DND-41 (cell line): Measurements from ENCODE around the gene USH1C.

Experiments
- ATAC-seq: fragments of 200-7000 bp; cut with Tn5 transposase; 3 replicates; pipeline ENCODE4 v1.9.1; 2021; ENCODE audit warnings: low read depth; ENCODE audit not compliant: insufficient read depth
- DNase-seq: peaks from one replicate; pipeline ENCODE4 v3.0.0-alpha.2; 2020
- H2AFZ ChIP-seq: 2 replicates; pipeline ENCODE4 v1.6.0; 2012; ENCODE audit warnings: low read depth, low read length
- H3K27ac ChIP-seq: 2 replicates; pipeline ENCODE4 v1.5.1; 2012; ENCODE audit warnings: low read length, inconsistent platforms
- H3K27me3 ChIP-seq: fragments of 200-600 bp; sonication (generic); 2 replicates; pipeline ENCODE4 v1.6.0; 2012; ENCODE audit warnings: low read length, mild to moderate bottlenecking, inconsistent platforms; ENCODE audit not compliant: insufficient read depth, poor library complexity
- H3K36me3 ChIP-seq: 2 replicates; pipeline ENCODE4 v1.5.1; 2012; ENCODE audit warnings: low read length, inconsistent platforms; ENCODE audit not compliant: insufficient read depth
- H3K4me1 ChIP-seq: 2 replicates; pipeline ENCODE4 v1.5.1; 2012; ENCODE audit warnings: mild to moderate bottlenecking, low read length; ENCODE audit not compliant: insufficient read depth
- H3K4me2 ChIP-seq: 2 replicates; pipeline ENCODE4 v1.6.0; 2012; ENCODE audit warnings: mild to moderate bottlenecking, moderate library complexity, low read length, inconsistent platforms; ENCODE audit not compliant: insufficient read depth
- H3K4me3 ChIP-seq, 2 experiments: fragments of 200-600 bp in 1 of 2; shearing (Covaris generic) in 1 of 2; 2 replicates each; pipeline ENCODE4 v1.5.1; 2012 to 2016; ENCODE audit warnings: inconsistent platforms in 2 of 2, low read length in 2 of 2, mild to moderate bottlenecking in 2 of 2, low read depth in 1 of 2, moderate library complexity in 1 of 2
- H3K79me2 ChIP-seq: 2 replicates; pipeline ENCODE4 v1.6.0; 2012; ENCODE audit warnings: low read length, inconsistent platforms; ENCODE audit not compliant: insufficient read depth
- H3K9ac ChIP-seq: 2 replicates; pipeline ENCODE4 v1.6.0; 2012; ENCODE audit warnings: low read depth, mild to moderate bottlenecking, inconsistent platforms, low read length, moderate library complexity
- H3K9me3 ChIP-seq: 2 replicates; pipeline ENCODE4 v1.5.1; 2012; ENCODE audit warnings: low read length, moderate library complexity, mild to moderate bottlenecking, inconsistent platforms; ENCODE audit not compliant: insufficient read depth, severe bottlenecking
- H4K20me1 ChIP-seq: 2 replicates; pipeline ENCODE4 v1.6.0; 2012; ENCODE audit warnings: low read length; ENCODE audit not compliant: insufficient read depth
- CTCF ChIP-seq: IDR thresholded peaks from 2 replicates; pipeline ENCODE4 v1.5.1; 2012; ENCODE audit warnings: borderline replicate concordance, low read length, moderate library complexity, mild to moderate bottlenecking; ENCODE audit not compliant: poor library complexity, severe bottlenecking; ENCODE audit errors: extremely low read depth
- EZH2 ChIP-seq: IDR thresholded peaks from 3 replicates; pipeline ENCODE4 v1.6.1; 2012; ENCODE audit warnings: borderline replicate concordance, low read depth, mild to moderate bottlenecking, moderate library complexity, low read length, inconsistent platforms; ENCODE audit not compliant: severe bottlenecking

USH1C gene

GRCh38 chr11:17524221-17524620 is 20.0 kb downstream of the USH1C start:
- Histone ChIP-seq H3K27ac (no peak overlapping the region), H3K9me3 (no peaks in the 10 kb centered on the region), H3K27me3 (peaks cover 2% of the 10 kb centered on the region), H3K79me2 (no peaks in the 10 kb centered on the region), H3K4me2 (no peak overlapping the region), H3K4me3 (no peak overlapping the region), H4K20me1 (no peaks in the 10 kb centered on the region), H3K4me1 (no peaks in the 10 kb centered on the region), H3K9ac (no peak overlapping the region), H2AFZ (no peak overlapping the region), H3K36me3 (no peaks in the 10 kb centered on the region)
- ATAC-seq (no peak), DNase-seq (no peak)
- TF ChIP-seq EZH2 (no peak), CTCF (no peak)

- no peak overlapping the region for H3K27ac ChIP-seq
- no peak overlapping the region for H3K4me3 ChIP-seq
- no peak overlapping the region for H3K4me2 ChIP-seq
- no peaks in the 10 kb centered on the region for H3K36me3 ChIP-seq
- no peaks in the 10 kb centered on the region for H3K79me2 ChIP-seq
- ATAC-seq (no peak), DNase-seq (no peak)
- no peak overlapping the region for H3K9ac ChIP-seq
- TF ChIP-seq EZH2 (no peak), CTCF (no peak)
- H3K4me1 ChIP-seq = no peaks in the 10 kb centered on the region
- H3K9me3 ChIP-seq = no peaks in the 10 kb centered on the region
- H4K20me1 ChIP-seq = no peaks in the 10 kb centered on the region
- H3K27me3 ChIP-seq = peaks cover 2% of the 10 kb centered on the region
- H2AFZ ChIP-seq = no peak overlapping the region
Measured at GRCh38 chr11:17522655-17523054, 21.6 kb downstream of the USH1C start.

- no peaks in the 10 kb centered on the region for H3K4me1 ChIP-seq
- no peak overlapping the region for H3K4me2 ChIP-seq
- no peaks in the 10 kb centered on the region for H3K79me2 ChIP-seq
- H3K9me3 ChIP-seq = no peaks in the 10 kb centered on the region
- TF ChIP-seq CTCF = no peak
- TF ChIP-seq EZH2 = no peak
- H3K27ac ChIP-seq = no peak overlapping the region
- no peak overlapping the region for H3K4me3 ChIP-seq
- H2AFZ ChIP-seq = no peak overlapping the region
- H3K27me3 ChIP-seq = peaks cover 2% of the 10 kb centered on the region
- no peaks in the 10 kb centered on the region for H4K20me1 ChIP-seq
- H3K9ac ChIP-seq = no peak overlapping the region
- no peaks in the 10 kb centered on the region for H3K36me3 ChIP-seq
- ATAC-seq = no peak
- no peak for DNase-seq
Measured at GRCh38 chr11:17521106-17521900, 22.9 kb downstream of the USH1C start.
